K562 (cell line): ENCODE results near the gene MTPN. TPM values are rescaled to one million over a fixed set of nuclear protein-coding genes. Genes with fewer than 3 reads are reported as not detected.

Experiments
- BACH1 ChIP-seq: fragments of 200-800 bp; sonication (Bioruptor generic); IDR thresholded peaks from 2 replicates; pipeline ENCODE4 v1.6.1; 2016; ENCODE audit warnings: missing genetic modification characterization, missing compliant biosample characterization
- FIP1L1 ChIP-seq: fragments of 200-400 bp; formaldehyde crosslinking; IDR thresholded peaks from 2 replicates; pipeline ENCODE4 v1.6.1; 2018; ENCODE audit warnings: mild to moderate bottlenecking, low read depth, low read length; ENCODE audit not compliant: poor library complexity, severe bottlenecking
- GATA2 ChIP-seq: sonication (generic); formaldehyde crosslinking; IDR thresholded peaks from 2 replicates; pipeline ENCODE4 v1.4.0; 2020; ENCODE audit warnings: mild to moderate bottlenecking, missing genetic modification reagents
- HDAC2 ChIP-seq: fragments of 450-650 bp; IDR thresholded peaks from 2 replicates; pipeline ENCODE4 v1.6.1; 2016; ENCODE audit warnings: mild to moderate bottlenecking
- HSF4 ChIP-seq: fragments of 250-450 bp; sonication (Bioruptor Pico); IDR thresholded peaks from 2 replicates; pipeline ENCODE4 v2.1.2; 2022; ENCODE audit warnings: mild to moderate bottlenecking, moderate library complexity, borderline replicate concordance
- KAT8 ChIP-seq: fragments of 450-650 bp; IDR thresholded peaks from 2 replicates; pipeline ENCODE4 v1.6.1; 2016; ENCODE audit warnings: low read depth, mild to moderate bottlenecking
- MCM7 ChIP-seq, 2 experiments: fragments of 450-650 bp; IDR thresholded peaks; 2 replicates each; pipeline ENCODE4 v1.6.1; 2016 to 2018
- MYBL2 ChIP-seq, 2 experiments: fragments of 450-650 bp in 1 of 2; sonication (generic) in 1 of 2; formaldehyde crosslinking in 1 of 2; IDR thresholded peaks; 2 replicates each; pipeline versions ENCODE4 v1.6.1 to v1.8.1; 2017 to 2022; ENCODE audit warnings: borderline replicate concordance in 1 of 2, inconsistent platforms in 1 of 2, low read depth in 1 of 2, mild to moderate bottlenecking in 1 of 2, missing genetic modification reagents in 1 of 2, moderate library complexity in 1 of 2
- NR3C1 ChIP-seq: sonication (generic); formaldehyde crosslinking; IDR thresholded peaks from 2 replicates; pipeline ENCODE4 v1.8.1; 2022; ENCODE audit warnings: missing genetic modification reagents
- PTRF ChIP-seq: fragments of 450-650 bp; IDR thresholded peaks from 2 replicates; pipeline ENCODE4 v1.6.1; 2016; ENCODE audit warnings: mild to moderate bottlenecking, missing genetic modification characterization, missing compliant biosample characterization
- SMAD1 ChIP-seq: fragments of 150-350 bp; IDR thresholded peaks from 2 replicates; pipeline ENCODE4 v1.6.1; 2014; ENCODE audit warnings: low read length, low read depth; ENCODE audit not compliant: partially characterized antibody
- TEAD4 ChIP-seq, 2 experiments: sonication (generic) in 1 of 2; formaldehyde crosslinking in 1 of 2; IDR thresholded peaks; 2 replicates each; pipeline versions ENCODE4 v1.6.1 to v1.8.0; 2012 to 2022; ENCODE audit warnings: borderline replicate concordance in 1 of 2, inconsistent platforms in 1 of 2, low read length in 1 of 2, mild to moderate bottlenecking in 1 of 2, missing genetic modification reagents in 1 of 2
- ZNF239 ChIP-seq: fragments of 250-450 bp; sonication (Bioruptor Pico); IDR thresholded peaks from 2 replicates; pipeline ENCODE4 v1.4.0; 2020; ENCODE audit warnings: mild to moderate bottlenecking
- ZNF311 ChIP-seq: fragments of 250-450 bp; sonication (Bioruptor Pico); IDR thresholded peaks from 2 replicates; pipeline ENCODE4 v1.4.0; 2020; ENCODE audit warnings: mild to moderate bottlenecking, moderate library complexity
- polyA plus RNA-seq, 8 experiments: library from polyadenylated mRNA; depleted of rRNA in 4 of 8; stranded (reverse) in 5 of 8; unstranded in 3 of 8; fragments of >200 nt; fragmentation: Nextera tagmentation in 2 of 8; fragmentation: Illumina TruSeq in 1 of 8; extraction: Ambion mirVana in 2 of 8; extraction: Trizol in 1 of 8; gene quantifications; 2 replicates each; pipeline versions ENCODE4 v1.2.1 to v1.2.3, GENCODE V29; 2011 to 2014; ENCODE audit warnings: inconsistent platforms in 1 of 8, missing spikeins in 1 of 8
- total RNA-seq, 7 experiments: library from RNA; depleted of rRNA in 6 of 7; stranded (reverse); fragments of >200 nt in 6 of 7; fragmentation: Illumina TruSeq in 2 of 7; extraction: Trizol in 2 of 7; gene quantifications; 2 replicates each; pipeline versions ENCODE4 v1.2.1 to v1.2.3, GENCODE V29; 2011 to 2021; ENCODE audit warnings: low replicate concordance in 1 of 7
- TF ChIP-seq, protein P1 (sequence below), 2 experiments: fragments of 450-650 bp; formaldehyde crosslinking in 1 of 2; IDR thresholded peaks; 2 replicates each; pipeline versions ENCODE4 v1.4.0 to v1.6.1; 2014 to 2020; ENCODE audit warnings: mild to moderate bottlenecking in 2 of 2, borderline replicate concordance in 1 of 2, low read depth in 1 of 2
- TF ChIP-seq, protein P2 (sequence below), 2 experiments: IDR thresholded peaks in 1 of 2; conservative IDR thresholded peaks in 1 of 2; 2 replicates each; pipeline ENCODE4 v1.6.1; 2016; ENCODE audit warnings: low read depth in 2 of 2, mild to moderate bottlenecking in 1 of 2, missing compliant biosample characterization in 1 of 2, missing genetic modification characterization in 1 of 2, moderate library complexity in 1 of 2

Gene MTPN
- total and polyA plus RNA-seq, 9 of the 15 experiments (the other 6 are each of a cell fraction or from before 2014, with no cell fraction given): 68.5 to 261 (median 156) TPM

DNA sequence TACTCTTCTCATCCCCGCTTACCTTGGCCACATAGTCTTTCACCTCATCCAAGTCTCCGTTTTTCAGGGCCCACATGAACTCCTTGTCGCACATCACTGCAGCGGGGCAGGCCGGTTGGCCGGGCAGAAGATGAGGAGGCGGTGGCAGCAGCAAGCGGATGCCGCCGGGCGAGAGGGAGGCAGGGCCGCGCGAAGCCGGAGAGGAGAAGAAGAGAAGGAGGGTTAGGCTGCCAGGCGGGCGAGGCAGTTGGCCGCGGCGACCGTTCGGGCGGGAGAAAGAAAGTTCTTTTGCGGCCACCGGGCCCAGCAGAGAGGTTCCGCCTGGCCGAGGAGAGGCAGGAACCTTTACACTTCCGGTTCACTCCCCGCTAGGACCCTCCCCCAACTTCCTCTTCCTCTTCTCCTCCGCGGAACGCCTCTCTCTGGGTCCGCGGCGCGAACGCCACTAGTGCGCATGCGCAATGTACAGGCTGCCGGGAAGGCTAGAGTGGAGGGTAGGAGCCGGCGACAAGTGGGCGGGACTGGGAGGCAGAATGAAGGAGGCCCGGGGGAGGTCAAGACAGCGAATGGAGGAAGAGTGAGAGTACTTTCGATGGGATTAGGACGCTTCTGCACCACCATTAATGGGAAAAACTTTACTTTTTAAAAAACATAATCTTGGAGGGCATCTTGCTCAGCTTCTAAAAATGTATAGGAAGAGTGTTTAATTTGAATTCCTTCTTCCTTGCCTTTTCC lies at the start of gene MTPN (continued):
- TF ChIP-seq, protein P1, sequence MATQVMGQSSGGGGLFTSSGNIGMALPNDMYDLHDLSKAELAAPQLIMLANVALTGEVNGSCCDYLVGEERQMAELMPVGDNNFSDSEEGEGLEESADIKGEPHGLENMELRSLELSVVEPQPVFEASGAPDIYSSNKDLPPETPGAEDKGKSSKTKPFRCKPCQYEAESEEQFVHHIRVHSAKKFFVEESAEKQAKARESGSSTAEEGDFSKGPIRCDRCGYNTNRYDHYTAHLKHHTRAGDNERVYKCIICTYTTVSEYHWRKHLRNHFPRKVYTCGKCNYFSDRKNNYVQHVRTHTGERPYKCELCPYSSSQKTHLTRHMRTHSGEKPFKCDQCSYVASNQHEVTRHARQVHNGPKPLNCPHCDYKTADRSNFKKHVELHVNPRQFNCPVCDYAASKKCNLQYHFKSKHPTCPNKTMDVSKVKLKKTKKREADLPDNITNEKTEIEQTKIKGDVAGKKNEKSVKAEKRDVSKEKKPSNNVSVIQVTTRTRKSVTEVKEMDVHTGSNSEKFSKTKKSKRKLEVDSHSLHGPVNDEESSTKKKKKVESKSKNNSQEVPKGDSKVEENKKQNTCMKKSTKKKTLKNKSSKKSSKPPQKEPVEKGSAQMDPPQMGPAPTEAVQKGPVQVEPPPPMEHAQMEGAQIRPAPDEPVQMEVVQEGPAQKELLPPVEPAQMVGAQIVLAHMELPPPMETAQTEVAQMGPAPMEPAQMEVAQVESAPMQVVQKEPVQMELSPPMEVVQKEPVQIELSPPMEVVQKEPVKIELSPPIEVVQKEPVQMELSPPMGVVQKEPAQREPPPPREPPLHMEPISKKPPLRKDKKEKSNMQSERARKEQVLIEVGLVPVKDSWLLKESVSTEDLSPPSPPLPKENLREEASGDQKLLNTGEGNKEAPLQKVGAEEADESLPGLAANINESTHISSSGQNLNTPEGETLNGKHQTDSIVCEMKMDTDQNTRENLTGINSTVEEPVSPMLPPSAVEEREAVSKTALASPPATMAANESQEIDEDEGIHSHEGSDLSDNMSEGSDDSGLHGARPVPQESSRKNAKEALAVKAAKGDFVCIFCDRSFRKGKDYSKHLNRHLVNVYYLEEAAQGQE (IDR thresholded peaks at IDR 0.05; ENCODE audit: borderline replicate concordance): no peak
- TF ChIP-seq, protein P1 (CRISPR knock-in tag; IDR thresholded peaks at IDR 0.05; ENCODE audit: low read depth): no peak; the same call in none of the 2 replicates
- TF ChIP-seq KAT8 (no peak), ZNF311 (no peak), PTRF (no peak), TEAD4 (IDR thresholded peaks at IDR 0.05; ENCODE audit: low read length) (peak; percentile 31; the same call in 1 of the 2 replicates), TEAD4 (CRISPR knock-in tag; IDR thresholded peaks at IDR 0.05; ENCODE audit: borderline replicate concordance) (no peak), HDAC2 (peak; percentile 58; the same call in 1 of the 2 replicates), HSF4 (no peak), BACH1 (tag) (no peak), FIP1L1 (peak; percentile 47), MYBL2 (IDR thresholded peaks at IDR 0.05; ENCODE audit: low read depth) (no peak; the same call in 1 of the 2 replicates), MYBL2 (CRISPR knock-in tag; IDR thresholded peaks at IDR 0.05; ENCODE audit: borderline replicate concordance) (no peak), NR3C1 (CRISPR knock-in tag) (no peak), ZNF239 (no peak), GATA2 (CRISPR knock-in tag) (no peak), SMAD1 (no peak), MCM7 (IDR thresholded peaks at IDR 0.05) (no peak)
- TF ChIP-seq, protein P2, sequence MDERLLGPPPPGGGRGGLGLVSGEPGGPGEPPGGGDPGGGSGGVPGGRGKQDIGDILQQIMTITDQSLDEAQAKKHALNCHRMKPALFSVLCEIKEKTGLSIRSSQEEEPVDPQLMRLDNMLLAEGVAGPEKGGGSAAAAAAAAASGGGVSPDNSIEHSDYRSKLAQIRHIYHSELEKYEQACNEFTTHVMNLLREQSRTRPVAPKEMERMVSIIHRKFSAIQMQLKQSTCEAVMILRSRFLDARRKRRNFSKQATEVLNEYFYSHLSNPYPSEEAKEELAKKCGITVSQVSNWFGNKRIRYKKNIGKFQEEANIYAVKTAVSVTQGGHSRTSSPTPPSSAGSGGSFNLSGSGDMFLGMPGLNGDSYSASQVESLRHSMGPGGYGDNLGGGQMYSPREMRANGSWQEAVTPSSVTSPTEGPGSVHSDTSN (CRISPR knock-in tag; IDR thresholded peaks at IDR 0.05; ENCODE audit: low read depth): no peak
- TF ChIP-seq, protein P2 (tag; conservative IDR thresholded peaks at IDR 0.05; ENCODE audit: low read depth): no peak
